ENCODE results near the gene GMIP.

DNA sequence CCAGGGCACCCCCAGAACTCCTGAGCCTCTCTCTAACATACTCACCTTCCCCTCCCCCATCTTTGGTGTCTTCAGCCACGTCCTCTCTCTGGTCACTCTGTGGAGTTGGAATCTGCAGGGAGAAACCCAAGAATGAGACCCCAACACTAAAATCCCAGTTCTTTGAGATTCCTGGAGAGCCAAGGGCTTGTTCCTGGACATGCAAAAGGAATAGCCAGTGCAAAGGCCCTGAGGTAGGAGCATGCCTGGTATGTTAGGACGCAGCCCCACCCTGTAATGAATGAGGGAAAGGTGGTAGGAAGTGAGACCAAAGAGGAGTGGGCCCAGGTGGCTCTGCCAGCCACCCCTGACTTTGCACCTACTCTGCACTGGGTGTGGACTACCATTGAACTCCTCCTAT is 13.0 kb downstream of the GMIP start:
- TF ChIP-seq EZH2 (IDR thresholded peaks at IDR 0.05; ENCODE audit: insufficient read depth, poor library complexity, severe bottlenecking) (no peak), EZH2phosphoT487 (IDR thresholded peaks at IDR 0.05; ENCODE audit: insufficient read depth, low read depth) (no peak)
